Measurements from ENCODE around the gene CT47C1.

Gene CT47C1

GRCh38 chrX:119075270-119076025, 2.7 kb downstream of the CT47C1 start:
- no peak for DNase-seq

- no peak for DNase-seq
Observed at GRCh38 chrX:119082278-119082677, 9.5 kb downstream of the CT47C1 start.

- DNase-seq, result no peak
Observed at GRCh38 chrX:119084766-119085165, 12.0 kb downstream of the CT47C1 start.

- DNase-seq, result no peak
Observed at GRCh38 chrX:119087121-119087520, 14.3 kb downstream of the CT47C1 start.

- no peak for DNase-seq
Observed at GRCh38 chrX:119089619-119090018, 16.8 kb downstream of the CT47C1 start.

- no peak for DNase-seq
Observed at GRCh38 chrX:119090627-119091026, 17.8 kb downstream of the CT47C1 start.

GRCh38 chrX:119093991-119094735, 21.4 kb downstream of the CT47C1 start:
- DNase-seq, result no peak

GRCh38 chrX:119094819-119095218, 22.0 kb downstream of the CT47C1 start:
- no peak for DNase-seq

GRCh38 chrX:119095936-119096335, 23.1 kb downstream of the CT47C1 start:
- no peak for DNase-seq

GRCh38 chrX:119101168-119101567, 28.4 kb downstream of the CT47C1 start:
- DNase-seq, result no peak

- no peak for DNase-seq
Observed at GRCh38 chrX:119105826-119106225, 33.0 kb downstream of the CT47C1 start.

GRCh38 chrX:119107206-119107605, 34.4 kb downstream of the CT47C1 start:
- no peak for DNase-seq

- no peak for DNase-seq
Observed at GRCh38 chrX:119118780-119119395, 46.1 kb downstream of the CT47C1 start.

- DNase-seq, result no peak
Observed at GRCh38 chrX:119121341-119121740, 48.5 kb downstream of the CT47C1 start.
